ENCODE measurements around the gene HLA-DMA. TPM values are rescaled to one million over a fixed set of nuclear protein-coding genes. Genes with fewer than 3 reads are reported as not detected.

HLA-DMA gene
- total RNA-seq, 1 donor from 2014 or later = 2.1 TPM

DNA sequence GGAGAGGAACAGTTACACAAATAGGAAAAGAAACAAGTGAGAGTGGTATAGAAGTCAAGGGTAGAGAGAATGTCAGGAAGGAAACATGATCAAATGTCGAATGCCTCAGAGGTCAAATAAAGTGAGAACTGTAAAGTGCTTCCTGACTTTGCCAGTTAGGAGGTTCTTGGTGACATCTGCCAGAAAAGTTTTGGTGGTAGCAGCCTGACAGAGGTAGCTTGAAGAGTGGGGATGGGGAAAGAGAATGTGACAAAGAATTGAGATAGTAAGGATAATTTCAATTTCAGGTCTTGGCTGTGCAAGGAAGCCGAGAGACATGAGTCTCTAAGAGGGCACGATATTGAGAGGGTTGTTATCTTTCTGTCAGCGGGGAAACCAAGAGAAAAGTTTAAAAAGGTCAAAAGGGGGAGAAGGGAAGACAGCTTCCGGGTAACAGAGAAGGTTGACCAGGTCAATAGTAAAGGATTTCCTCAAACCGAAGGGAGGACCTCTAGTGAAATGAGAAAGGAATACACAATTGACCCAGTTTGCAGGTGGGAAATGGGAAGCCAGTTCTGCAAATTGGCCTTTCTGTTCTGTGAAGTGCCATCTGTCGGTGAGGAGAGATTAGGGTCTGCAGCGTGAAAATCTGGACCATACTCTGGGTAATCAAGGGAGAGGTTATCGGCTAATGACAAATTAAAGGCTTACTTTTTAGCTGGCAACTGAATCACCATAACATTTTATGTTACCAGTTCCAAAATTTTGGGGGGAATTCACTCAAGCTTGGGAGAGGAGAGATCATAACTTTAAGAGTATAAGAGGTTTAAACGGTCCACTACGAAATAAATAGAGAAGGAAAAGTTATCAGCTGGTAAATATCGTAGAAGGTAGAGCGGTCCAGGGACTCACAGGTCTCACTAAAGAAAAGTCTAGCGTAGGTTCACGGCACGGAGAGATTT is 14.5 kb upstream of the HLA-DMA start:
- no peak for DNase-seq (ENCODE audit: low spot score in 2 of 2, unreplicated experiment in 2 of 2)
- Mint-ChIP-seq H3K27ac (peak overlapping the region; percentile 47), H3K36me3 (peaks cover 2% of the 10 kb centered on the region), H3K4me3 (peak overlapping the region; percentile 91), H3K27me3 (ENCODE audit: low read depth) (no peaks in the 10 kb centered on the region), H3K9me3 (no peaks in the 10 kb centered on the region), H3K4me1 (peaks cover 32% of the 10 kb centered on the region)
- TF ChIP-seq, protein P1, sequence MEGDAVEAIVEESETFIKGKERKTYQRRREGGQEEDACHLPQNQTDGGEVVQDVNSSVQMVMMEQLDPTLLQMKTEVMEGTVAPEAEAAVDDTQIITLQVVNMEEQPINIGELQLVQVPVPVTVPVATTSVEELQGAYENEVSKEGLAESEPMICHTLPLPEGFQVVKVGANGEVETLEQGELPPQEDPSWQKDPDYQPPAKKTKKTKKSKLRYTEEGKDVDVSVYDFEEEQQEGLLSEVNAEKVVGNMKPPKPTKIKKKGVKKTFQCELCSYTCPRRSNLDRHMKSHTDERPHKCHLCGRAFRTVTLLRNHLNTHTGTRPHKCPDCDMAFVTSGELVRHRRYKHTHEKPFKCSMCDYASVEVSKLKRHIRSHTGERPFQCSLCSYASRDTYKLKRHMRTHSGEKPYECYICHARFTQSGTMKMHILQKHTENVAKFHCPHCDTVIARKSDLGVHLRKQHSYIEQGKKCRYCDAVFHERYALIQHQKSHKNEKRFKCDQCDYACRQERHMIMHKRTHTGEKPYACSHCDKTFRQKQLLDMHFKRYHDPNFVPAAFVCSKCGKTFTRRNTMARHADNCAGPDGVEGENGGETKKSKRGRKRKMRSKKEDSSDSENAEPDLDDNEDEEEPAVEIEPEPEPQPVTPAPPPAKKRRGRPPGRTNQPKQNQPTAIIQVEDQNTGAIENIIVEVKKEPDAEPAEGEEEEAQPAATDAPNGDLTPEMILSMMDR (IDR thresholded peaks at IDR 0.05; ENCODE audit: unreplicated experiment) = no peak

DNA sequence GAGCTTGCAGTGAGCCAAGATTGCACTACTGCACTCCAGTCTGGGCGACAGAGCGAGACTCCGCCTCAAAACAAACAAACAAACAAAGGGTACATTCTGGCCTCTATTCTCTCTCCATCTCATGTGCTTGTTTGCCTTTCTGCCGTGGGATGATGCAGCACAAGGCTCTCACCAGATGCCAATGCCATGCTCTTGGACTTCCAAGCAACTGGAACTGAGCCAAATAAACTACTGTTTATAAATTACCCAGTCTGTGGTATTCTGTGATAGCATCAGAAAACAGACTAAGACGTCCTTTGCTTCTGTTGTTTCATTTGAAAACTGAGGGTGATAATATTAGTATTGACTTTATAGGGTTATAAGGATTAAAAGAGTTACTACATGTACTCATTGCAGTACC is 11.9 kb upstream of the HLA-DMA start:
- Mint-ChIP-seq H3K9me3 (peaks cover 8% of the 10 kb centered on the region), H3K27me3 (ENCODE audit: low read depth) (no peaks in the 10 kb centered on the region), H3K27ac (no peak overlapping the region), H3K4me1 (peaks cover 29% of the 10 kb centered on the region), H3K36me3 (peaks cover 1% of the 10 kb centered on the region), H3K4me3 (no peak overlapping the region)
- no peak for DNase-seq (ENCODE audit: low spot score in 2 of 2, unreplicated experiment in 2 of 2)
- TF ChIP-seq, protein P1 (IDR thresholded peaks at IDR 0.05; ENCODE audit: unreplicated experiment) = no peak

DNA sequence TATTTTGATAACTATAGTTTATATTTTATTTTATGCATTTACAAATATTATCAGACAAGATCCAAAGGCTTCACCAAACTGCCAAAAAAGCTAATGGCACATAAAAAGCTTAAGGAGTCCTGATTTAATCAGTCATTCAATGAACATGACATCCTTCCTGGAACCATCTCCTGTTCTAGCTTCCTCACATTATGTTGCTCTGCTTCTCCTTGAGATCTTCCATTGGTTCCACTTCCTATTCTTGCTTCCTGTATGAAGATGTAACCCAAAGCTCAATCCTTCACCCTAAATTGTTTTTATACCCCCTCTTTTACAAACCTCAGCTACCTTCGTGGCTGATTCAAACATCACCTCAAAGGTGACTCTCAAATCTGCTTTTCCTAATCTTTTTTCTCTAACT is 11.0 kb upstream of the HLA-DMA start:
- Mint-ChIP-seq H3K9me3 (peaks cover 8% of the 10 kb centered on the region), H3K4me3 (no peak overlapping the region), H3K4me1 (peaks cover 25% of the 10 kb centered on the region), H3K36me3 (peaks cover 1% of the 10 kb centered on the region), H3K27me3 (ENCODE audit: low read depth) (no peaks in the 10 kb centered on the region), H3K27ac (no peak overlapping the region)
- TF ChIP-seq, protein P1 (IDR thresholded peaks at IDR 0.05; ENCODE audit: unreplicated experiment) = no peak
- DNase-seq (ENCODE audit: low spot score in 2 of 2, unreplicated experiment in 2 of 2) = no peak

DNA sequence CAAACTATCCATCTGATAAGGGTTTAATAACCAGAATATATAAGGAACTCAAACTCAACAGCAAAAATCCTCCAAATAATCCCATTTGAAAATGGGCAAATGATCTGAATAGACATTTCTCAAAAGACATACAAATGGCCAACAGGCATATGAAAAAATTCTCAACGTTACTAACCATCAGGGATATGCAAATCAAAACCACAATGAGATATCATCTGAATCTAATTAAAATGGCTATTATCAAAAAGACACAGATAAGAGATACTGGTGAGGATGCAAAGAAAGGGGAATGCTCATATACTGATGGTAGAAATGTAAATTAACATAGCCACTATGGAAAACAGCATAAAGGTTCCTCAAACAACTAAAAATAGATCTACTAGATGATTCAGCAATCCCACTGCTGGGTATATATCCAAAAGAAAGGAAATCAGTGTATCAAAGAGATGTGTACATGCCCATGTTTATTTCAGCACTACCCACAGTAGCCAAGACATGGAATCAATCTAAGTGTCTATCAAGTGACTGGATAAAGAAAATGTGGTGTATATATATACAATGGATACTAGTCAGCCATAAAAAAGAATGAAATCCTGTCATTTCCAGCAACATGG is 9.4 kb upstream of the HLA-DMA start:
- Mint-ChIP-seq H3K36me3 (peaks cover 1% of the 10 kb centered on the region), H3K27ac (no peak overlapping the region), H3K27me3 (ENCODE audit: low read depth) (no peaks in the 10 kb centered on the region), H3K9me3 (peaks cover 8% of the 10 kb centered on the region), H3K4me3 (no peak overlapping the region), H3K4me1 (peaks cover 19% of the 10 kb centered on the region)
- TF ChIP-seq, protein P1 (IDR thresholded peaks at IDR 0.05; ENCODE audit: unreplicated experiment) = no peak
- no peak for DNase-seq (ENCODE audit: low spot score in 2 of 2, unreplicated experiment in 2 of 2)

DNA sequence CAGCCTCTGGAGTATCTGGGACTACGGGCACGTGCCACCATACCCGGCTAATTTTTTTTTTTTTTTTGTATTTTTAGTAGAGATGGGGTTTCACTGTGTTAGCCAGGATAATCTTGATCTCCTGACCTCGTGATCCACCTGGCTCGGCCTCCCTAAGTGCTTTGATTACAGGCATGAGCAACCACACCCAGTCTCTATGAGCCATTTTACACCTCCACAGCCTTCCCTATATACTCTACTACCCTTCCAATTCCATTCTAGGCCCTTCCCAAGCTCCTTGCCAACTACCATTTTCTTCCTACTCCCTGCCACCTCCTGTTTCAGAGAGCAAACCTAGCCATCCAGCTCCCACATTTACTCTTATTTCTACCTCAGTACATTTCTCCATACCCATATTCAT is 7.7 kb upstream of the HLA-DMA start:
- H3K27ac Mint-ChIP-seq = no peak overlapping the region
- DNase-seq (ENCODE audit: low spot score in 2 of 2, unreplicated experiment in 2 of 2) = no peak
- peaks cover 8% of the 10 kb centered on the region for H3K9me3 Mint-ChIP-seq
- TF ChIP-seq, protein P1 (IDR thresholded peaks at IDR 0.05; ENCODE audit: unreplicated experiment) = no peak
- H3K27me3 Mint-ChIP-seq (ENCODE audit: low read depth) = no peaks in the 10 kb centered on the region
- peaks cover 1% of the 10 kb centered on the region for H3K36me3 Mint-ChIP-seq
- H3K4me3 Mint-ChIP-seq = no peak overlapping the region
- peaks cover 5% of the 10 kb centered on the region for H3K4me1 Mint-ChIP-seq
